GM20000 (cell line): ENCODE results near the gene PTGDR2.

Experiments used
- DNase-seq: peaks from one replicate; pipeline ENCODE4 v3.0.0; 2012; ENCODE audit warnings: low spot score
- TF ChIP-seq, protein P1 (sequence below): IDR thresholded peaks from 2 replicates; pipeline ENCODE4 v1.5.1; 2012; ENCODE audit warnings: mild to moderate bottlenecking, control low read depth; ENCODE audit errors: extremely low read depth, missing control alignments

The PTGDR2 gene

DNA sequence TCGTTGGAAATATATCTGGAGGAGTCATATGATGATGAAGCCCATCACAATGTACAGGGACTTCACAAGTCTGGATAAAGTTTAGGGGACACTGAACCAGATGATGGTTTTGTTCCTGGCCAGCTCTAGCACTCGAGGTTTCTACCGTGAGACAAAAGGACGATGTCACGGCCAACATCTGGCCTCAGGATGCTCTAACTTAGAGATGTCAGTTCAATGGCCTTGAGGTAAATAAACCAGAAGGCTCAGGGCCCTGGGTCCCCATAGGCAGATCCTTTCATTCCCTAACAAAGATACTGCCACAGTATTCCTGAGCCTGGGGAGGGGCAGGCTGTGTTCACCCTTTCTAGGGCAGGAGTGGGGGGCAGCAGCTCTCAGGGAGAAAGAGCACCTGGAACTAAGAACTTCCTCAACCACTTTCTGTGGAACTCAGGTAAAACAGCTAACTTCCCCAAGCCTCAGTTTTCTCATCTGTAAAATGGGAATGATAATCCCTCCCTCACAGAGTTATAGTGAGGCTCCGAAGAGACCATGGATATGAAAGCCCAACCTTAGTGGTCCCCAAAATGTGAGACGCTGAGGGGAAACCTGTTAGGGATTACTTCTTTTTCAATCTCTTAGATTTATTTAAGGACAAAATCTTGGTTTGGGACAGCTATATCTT lies 52.3 kb downstream of the PTGDR2 start:
- TF ChIP-seq, protein P1, sequence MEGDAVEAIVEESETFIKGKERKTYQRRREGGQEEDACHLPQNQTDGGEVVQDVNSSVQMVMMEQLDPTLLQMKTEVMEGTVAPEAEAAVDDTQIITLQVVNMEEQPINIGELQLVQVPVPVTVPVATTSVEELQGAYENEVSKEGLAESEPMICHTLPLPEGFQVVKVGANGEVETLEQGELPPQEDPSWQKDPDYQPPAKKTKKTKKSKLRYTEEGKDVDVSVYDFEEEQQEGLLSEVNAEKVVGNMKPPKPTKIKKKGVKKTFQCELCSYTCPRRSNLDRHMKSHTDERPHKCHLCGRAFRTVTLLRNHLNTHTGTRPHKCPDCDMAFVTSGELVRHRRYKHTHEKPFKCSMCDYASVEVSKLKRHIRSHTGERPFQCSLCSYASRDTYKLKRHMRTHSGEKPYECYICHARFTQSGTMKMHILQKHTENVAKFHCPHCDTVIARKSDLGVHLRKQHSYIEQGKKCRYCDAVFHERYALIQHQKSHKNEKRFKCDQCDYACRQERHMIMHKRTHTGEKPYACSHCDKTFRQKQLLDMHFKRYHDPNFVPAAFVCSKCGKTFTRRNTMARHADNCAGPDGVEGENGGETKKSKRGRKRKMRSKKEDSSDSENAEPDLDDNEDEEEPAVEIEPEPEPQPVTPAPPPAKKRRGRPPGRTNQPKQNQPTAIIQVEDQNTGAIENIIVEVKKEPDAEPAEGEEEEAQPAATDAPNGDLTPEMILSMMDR: no peak
- DNase-seq: no peak

DNA sequence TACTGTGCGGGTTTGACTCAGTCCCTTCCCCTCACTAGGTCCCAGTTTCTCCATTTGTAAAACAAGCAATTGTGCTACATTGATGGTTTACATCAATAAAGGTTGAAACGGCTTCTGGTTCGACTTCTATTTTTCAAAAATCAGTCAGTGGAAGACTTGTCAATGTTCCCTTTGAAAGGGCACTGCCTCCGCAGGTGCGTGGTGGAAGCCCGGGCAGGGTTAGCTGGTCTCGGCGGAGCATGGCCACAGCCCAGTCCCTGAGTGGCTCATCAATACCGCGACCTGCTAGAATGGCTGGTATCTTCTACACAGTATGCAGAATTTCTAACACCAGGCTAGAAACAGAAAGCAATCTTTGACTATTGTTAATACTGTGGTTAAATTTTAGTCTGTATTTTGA lies 54.6 kb downstream of the PTGDR2 start:
- TF ChIP-seq, protein P1: no peak

More for the DNA sequence above, 54.6 kb downstream of the PTGDR2 start:
- DNase-seq: no peak
